GM23338 (cell line): Measurements from ENCODE around the gene ERRFI1. TPM values are rescaled to one million over a fixed set of nuclear protein-coding genes. Genes with fewer than 3 reads are reported as not detected.
A peak's percentile ranks its signal among the peaks of the same experiment; 100 is the strongest.

ENCODE experiments used
- ATAC-seq: fragments of 200-7000 bp; cut with Tn5 transposase; 3 replicates; pipeline ENCODE4 v1.9.1; 2020
- DNase-seq: peaks from one replicate; pipeline ENCODE4 v3.0.0-alpha.2; 2015; ENCODE audit warnings: low spot score
- H2AFZ ChIP-seq: fragments of 200-600 bp; sonication (generic); 2 replicates; pipeline ENCODE4 v1.8.0; 2016; ENCODE audit warnings: antibody characterized with exemption, mild to moderate bottlenecking, moderate library complexity
- H3F3A ChIP-seq: fragments of 200-600 bp; sonication (generic); replicated peaks from 2 replicates; pipeline ENCODE4 v1.8.0; 2017; ENCODE audit warnings: antibody characterized with exemption, mixed run types, low read depth
- H3K27ac ChIP-seq: fragments of 200-600 bp; sonication (generic); 2 replicates; pipeline ENCODE4 v1.6.1; 2016; ENCODE audit warnings: low read depth
- H3K27me3 ChIP-seq: fragments of 200-600 bp; sonication (generic); 2 replicates; pipeline ENCODE4 v1.8.0; 2016; ENCODE audit warnings: mild to moderate bottlenecking, mixed run types, moderate library complexity; ENCODE audit not compliant: insufficient read depth
- H3K36me3 ChIP-seq: fragments of 200-600 bp; sonication (generic); 2 replicates; pipeline ENCODE4 v1.8.0; 2016; ENCODE audit warnings: mild to moderate bottlenecking; ENCODE audit not compliant: insufficient read depth
- H3K4me1 ChIP-seq: fragments of 200-600 bp; sonication (generic); 2 replicates; pipeline ENCODE4 v1.8.0; 2016; ENCODE audit warnings: mild to moderate bottlenecking, moderate library complexity; ENCODE audit not compliant: insufficient read depth
- H3K4me2 ChIP-seq: fragments of 200-600 bp; sonication (generic); 2 replicates; pipeline ENCODE4 v1.7.1; 2017; ENCODE audit warnings: mixed run types
- H3K4me3 ChIP-seq: fragments of 200-600 bp; sonication (generic); 2 replicates; pipeline ENCODE4 v1.6.1; 2016; ENCODE audit warnings: mixed run types
- H3K79me2 ChIP-seq: fragments of 200-600 bp; sonication (generic); replicated peaks from 2 replicates; pipeline ENCODE4 v1.8.0; 2017; ENCODE audit warnings: mild to moderate bottlenecking; ENCODE audit not compliant: insufficient read depth
- H3K9me2 ChIP-seq: fragments of 200-600 bp; sonication (generic); 2 replicates; pipeline ENCODE4 v1.8.0; 2017; ENCODE audit not compliant: insufficient read depth
- H4K20me1 ChIP-seq: fragments of 200-600 bp; sonication (generic); replicated peaks from 2 replicates; pipeline ENCODE4 v1.8.0; 2017; ENCODE audit warnings: mild to moderate bottlenecking; ENCODE audit not compliant: insufficient read depth
- H3K27ac Mint-ChIP-seq: 2 replicates; pipeline ENCODE4 v1.8.0; 2020; ENCODE audit warnings: inconsistent platforms, mild to moderate bottlenecking, moderate library complexity, mixed read lengths
- H3K27me3 Mint-ChIP-seq: 3 replicates; pipeline ENCODE4 v1.8.0; 2022; ENCODE audit warnings: low read depth, mild to moderate bottlenecking, moderate library complexity, mixed read lengths, inconsistent platforms; ENCODE audit not compliant: insufficient read depth, poor library complexity
- H3K36me3 Mint-ChIP-seq: 3 replicates; pipeline ENCODE4 v1.8.0; 2021; ENCODE audit warnings: low read depth, mild to moderate bottlenecking, inconsistent platforms, moderate library complexity, mixed read lengths
- H3K4me1 Mint-ChIP-seq: 3 replicates; pipeline ENCODE4 v1.8.0; 2020; ENCODE audit warnings: mild to moderate bottlenecking, inconsistent platforms, mixed read lengths
- H3K4me3 Mint-ChIP-seq: 3 replicates; pipeline ENCODE4 v1.8.0; 2021; ENCODE audit warnings: moderate library complexity, mild to moderate bottlenecking, inconsistent platforms, mixed read lengths
- H3K9me3 Mint-ChIP-seq: 3 replicates; pipeline ENCODE4 v1.8.0; 2020; ENCODE audit warnings: moderate library complexity, mild to moderate bottlenecking, inconsistent platforms, mixed read lengths
- CREB1 ChIP-seq: fragments of 250-450 bp; sonication (Bioruptor Pico); IDR thresholded peaks from 2 replicates; pipeline ENCODE4 v1.5.0; 2020; ENCODE audit warnings: low read depth, mild to moderate bottlenecking, moderate library complexity
- CTCF ChIP-seq, 2 experiments: fragments of 200-600 bp in 1 of 2; sonication (generic) in 1 of 2; conservative IDR thresholded peaks; 2 replicates each; pipeline versions ENCODE4 v1.5.1 to v1.6.1; 2016 to 2017; ENCODE audit warnings: antibody characterized with exemption in 2 of 2, low read depth in 2 of 2, mild to moderate bottlenecking in 2 of 2, moderate library complexity in 1 of 2
- EZH2phosphoT487 ChIP-seq: fragments of 200-600 bp; sonication (generic); IDR thresholded peaks from one replicate; pipeline ENCODE4 v1.8.1; 2018; ENCODE audit warnings: antibody characterized with exemption; ENCODE audit not compliant: unreplicated experiment
- JUNB ChIP-seq: IDR thresholded peaks from one replicate; pipeline ENCODE4 v1.6.1; 2016; ENCODE audit warnings: antibody characterized with exemption; ENCODE audit not compliant: unreplicated experiment
- NANOG ChIP-seq: IDR thresholded peaks from 2 replicates; pipeline ENCODE4 v1.6.1; 2016; ENCODE audit warnings: antibody characterized with exemption, borderline replicate concordance
- POLR2AphosphoS5 ChIP-seq: IDR thresholded peaks from 2 replicates; pipeline ENCODE4 v1.6.1; 2016; ENCODE audit warnings: antibody characterized with exemption, low read depth
- REST ChIP-seq: IDR thresholded peaks from one replicate; pipeline ENCODE4 v1.6.1; 2018; ENCODE audit warnings: antibody characterized with exemption; ENCODE audit not compliant: unreplicated experiment
- STAT1 ChIP-seq: IDR thresholded peaks from one replicate; pipeline ENCODE4 v1.6.1; 2016; ENCODE audit warnings: antibody characterized with exemption; ENCODE audit not compliant: unreplicated experiment
- ZNF114 ChIP-seq: fragments of 250-450 bp; sonication (Bioruptor Pico); IDR thresholded peaks from 2 replicates; pipeline ENCODE4 v1.5.0; 2020; ENCODE audit warnings: mild to moderate bottlenecking, moderate library complexity
- ZNF331 ChIP-seq: fragments of 250-450 bp; sonication (Bioruptor Pico); IDR thresholded peaks from 2 replicates; pipeline ENCODE4 v1.5.0; 2020; ENCODE audit warnings: low read depth, mild to moderate bottlenecking, moderate library complexity
- polyA plus RNA-seq: library from polyadenylated mRNA; unstranded; fragments of >200 nt; fragmentation: Nextera tagmentation; extraction: Ambion mirVana; gene quantifications from 2 replicates; pipeline ENCODE4 v1.2.1, GENCODE V29; 2016
- total RNA-seq: library from RNA; depleted of rRNA; stranded (reverse); fragments of >200 nt; shearing (Covaris generic); gene quantifications from 2 replicates; pipeline ENCODE4 v1.2.3, GENCODE V29; 2014

ERRFI1 gene
- total and polyA plus RNA-seq, 2 experiments from 2014 or later, result 22.9 to 59.8 TPM

GRCh38 chr1:7991504-7992440 lies 34.3 kb downstream of the ERRFI1 start:
- DNase-seq (peak; percentile 96), ATAC-seq (peak; percentile 99)
- Mint-ChIP-seq H3K4me1 (peaks cover 17% of the 10 kb centered on the region), H3K36me3 (peaks cover 15% of the 10 kb centered on the region), H3K9me3 (peaks cover 2% of the 10 kb centered on the region; the same call in 1 of the 3 replicates), H3K27ac (peak overlapping the region; percentile 66), H3K27me3 (peaks cover 3% of the 10 kb centered on the region), H3K4me3 (peak overlapping the region; percentile 7; the same call in 2 of the 3 replicates)
- H3K4me3 ChIP-seq, result no peak overlapping the region
- H3K9me2 ChIP-seq, result no peaks in the 10 kb centered on the region
- H4K20me1 ChIP-seq, result no peaks in the 10 kb centered on the region
- H3K36me3 ChIP-seq, result no peaks in the 10 kb centered on the region
- H3K27ac ChIP-seq, result peak overlapping the region; percentile 85
- TF ChIP-seq ZNF114 (peak; percentile 59; the same call in 1 of the 2 replicates), CREB1 (0 out of 2 replicates have a peak, but pooled peaks have one; percentile 20), POLR2AphosphoS5 (peak; percentile 26; the same call in 1 of the 2 replicates), NANOG (0 out of 2 replicates have a peak, but pooled peaks have one; percentile 6), REST (no peak)
- 0 out of 2 replicates have a peak overlapping the region, but pooled peaks have one; percentile 29 for H3K4me2 ChIP-seq
- no peaks in the 10 kb centered on the region for H3K27me3 ChIP-seq
- H3F3A ChIP-seq, result peaks cover 9% of the 10 kb centered on the region; the same call in 1 of the 2 replicates
- H2AFZ ChIP-seq, result no peak overlapping the region
- no peaks in the 10 kb centered on the region for H3K79me2 ChIP-seq
- H3K4me1 ChIP-seq, result peaks cover 3% of the 10 kb centered on the region; the same call in 1 of the 2 replicates

- H3K27me3 Mint-ChIP-seq, result peaks cover 8% of the 10 kb centered on the region
- TF ChIP-seq CTCF (conservative IDR thresholded peaks at IDR 0.05; ENCODE audit: low read depth in 2 of 2) (no peak), NANOG (no peak), EZH2phosphoT487 (no peak), STAT1 (no peak), ZNF331 (CRISPR knock-in tag) (no peak), JUNB (no peak)
Observed at GRCh38 chr1:7989762-7990428, 36.2 kb downstream of the ERRFI1 start.

More at GRCh38 chr1:7989762-7990428, 36.2 kb downstream of the ERRFI1 start:
- no peak overlapping the region for H3K27ac Mint-ChIP-seq
- H3K4me1 ChIP-seq, result peaks cover 3% of the 10 kb centered on the region; the same call in 1 of the 2 replicates
- no peaks in the 10 kb centered on the region for H3K79me2 ChIP-seq
- no peaks in the 10 kb centered on the region for H3K9me3 Mint-ChIP-seq
- ATAC-seq (no peak), DNase-seq (no peak)
- no peak overlapping the region for H3K4me2 ChIP-seq
- H3K9me2 ChIP-seq, result no peaks in the 10 kb centered on the region
- no peaks in the 10 kb centered on the region for H3K27me3 ChIP-seq
- no peak overlapping the region for H3K4me3 ChIP-seq
- H3K4me3 Mint-ChIP-seq, result no peak overlapping the region
- H3K4me1 Mint-ChIP-seq, result peaks cover 12% of the 10 kb centered on the region
- peaks cover 28% of the 10 kb centered on the region for H3K36me3 Mint-ChIP-seq
- H4K20me1 ChIP-seq, result no peaks in the 10 kb centered on the region
- H3F3A ChIP-seq, result peaks cover 9% of the 10 kb centered on the region; the same call in 1 of the 2 replicates
- no peak overlapping the region for H2AFZ ChIP-seq
- peaks cover 13% of the 10 kb centered on the region for H3K36me3 ChIP-seq
- no peak overlapping the region for H3K27ac ChIP-seq
